Measurements from ENCODE around the gene HDAC10.

The HDAC10 gene, protein sequence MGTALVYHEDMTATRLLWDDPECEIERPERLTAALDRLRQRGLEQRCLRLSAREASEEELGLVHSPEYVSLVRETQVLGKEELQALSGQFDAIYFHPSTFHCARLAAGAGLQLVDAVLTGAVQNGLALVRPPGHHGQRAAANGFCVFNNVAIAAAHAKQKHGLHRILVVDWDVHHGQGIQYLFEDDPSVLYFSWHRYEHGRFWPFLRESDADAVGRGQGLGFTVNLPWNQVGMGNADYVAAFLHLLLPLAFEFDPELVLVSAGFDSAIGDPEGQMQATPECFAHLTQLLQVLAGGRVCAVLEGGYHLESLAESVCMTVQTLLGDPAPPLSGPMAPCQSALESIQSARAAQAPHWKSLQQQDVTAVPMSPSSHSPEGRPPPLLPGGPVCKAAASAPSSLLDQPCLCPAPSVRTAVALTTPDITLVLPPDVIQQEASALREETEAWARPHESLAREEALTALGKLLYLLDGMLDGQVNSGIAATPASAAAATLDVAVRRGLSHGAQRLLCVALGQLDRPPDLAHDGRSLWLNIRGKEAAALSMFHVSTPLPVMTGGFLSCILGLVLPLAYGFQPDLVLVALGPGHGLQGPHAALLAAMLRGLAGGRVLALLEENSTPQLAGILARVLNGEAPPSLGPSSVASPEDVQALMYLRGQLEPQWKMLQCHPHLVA

GRCh38 chr22:50250555-50251476 lies at the start of gene HDAC10:
TSS of gene HDAC10 (minus strand) at chr22:50251265. CDS start at chr22:50251032, 233 bp downstream.
- DNase-seq (ENCODE audit: low spot score) = peak; percentile 74

GRCh38 chr22:50300620-50301257 lies 49.7 kb upstream of the HDAC10 start:
- DNase-seq (ENCODE audit: low spot score) = no peak

GRCh38 chr22:50299785-50300619 lies 48.9 kb upstream of the HDAC10 start:
- DNase-seq (ENCODE audit: low spot score) = no peak

- no peak for DNase-seq (ENCODE audit: low spot score)
These were observed 48.1 kb upstream of the HDAC10 start for GRCh38 chr22:50298937-50299784.

GRCh38 chr22:50298266-50298637 lies 47.2 kb upstream of the HDAC10 start:
- no peak for DNase-seq (ENCODE audit: low spot score)

- DNase-seq (ENCODE audit: low spot score) = no peak
These were observed 46.6 kb upstream of the HDAC10 start for GRCh38 chr22:50297510-50298265.

DNA sequence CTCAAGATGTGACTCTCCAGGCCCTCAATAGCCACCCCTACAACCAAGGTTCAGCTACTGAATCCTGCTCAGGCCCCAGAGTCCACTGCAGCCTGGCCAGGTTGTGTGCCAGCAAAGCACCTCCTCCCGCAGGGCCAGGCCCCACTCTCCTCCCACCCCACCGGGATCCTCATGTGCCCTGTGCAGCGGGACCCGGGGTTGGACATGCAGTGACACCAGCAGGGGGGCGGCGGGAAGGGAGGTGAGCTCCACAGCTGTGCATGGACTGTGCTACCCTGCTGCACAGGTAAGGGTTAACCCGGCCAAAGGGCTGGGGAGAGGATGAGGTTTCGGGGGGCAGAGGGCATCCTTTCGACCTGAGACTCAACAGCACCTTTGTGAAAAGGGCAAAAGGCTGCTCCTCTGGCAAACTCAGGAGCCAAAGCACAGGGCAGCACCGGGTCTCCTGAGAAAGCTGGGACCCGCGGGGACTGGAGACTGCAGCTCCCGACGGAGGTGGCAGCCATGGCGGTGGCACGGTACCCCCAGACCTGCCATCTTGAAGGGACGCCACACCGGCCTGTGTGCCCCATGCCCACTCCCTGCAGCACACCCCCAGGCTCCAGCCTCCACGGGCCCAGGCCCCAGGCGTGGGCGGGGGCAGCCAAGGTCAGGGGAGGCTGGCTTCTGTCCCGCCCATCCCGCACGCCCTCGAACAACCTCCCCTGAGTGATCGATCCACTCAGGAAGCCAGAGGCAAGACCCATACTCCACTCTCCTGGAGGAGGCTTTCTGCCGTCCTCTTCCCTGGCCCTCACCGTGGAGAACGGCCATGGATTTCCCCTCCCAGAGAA lies 45.8 kb upstream of the HDAC10 start:
- DNase-seq (ENCODE audit: low spot score) = no peak

- DNase-seq (ENCODE audit: low spot score) = no peak
These were observed 43.2 kb upstream of the HDAC10 start for GRCh38 chr22:50294319-50294656.

DNA sequence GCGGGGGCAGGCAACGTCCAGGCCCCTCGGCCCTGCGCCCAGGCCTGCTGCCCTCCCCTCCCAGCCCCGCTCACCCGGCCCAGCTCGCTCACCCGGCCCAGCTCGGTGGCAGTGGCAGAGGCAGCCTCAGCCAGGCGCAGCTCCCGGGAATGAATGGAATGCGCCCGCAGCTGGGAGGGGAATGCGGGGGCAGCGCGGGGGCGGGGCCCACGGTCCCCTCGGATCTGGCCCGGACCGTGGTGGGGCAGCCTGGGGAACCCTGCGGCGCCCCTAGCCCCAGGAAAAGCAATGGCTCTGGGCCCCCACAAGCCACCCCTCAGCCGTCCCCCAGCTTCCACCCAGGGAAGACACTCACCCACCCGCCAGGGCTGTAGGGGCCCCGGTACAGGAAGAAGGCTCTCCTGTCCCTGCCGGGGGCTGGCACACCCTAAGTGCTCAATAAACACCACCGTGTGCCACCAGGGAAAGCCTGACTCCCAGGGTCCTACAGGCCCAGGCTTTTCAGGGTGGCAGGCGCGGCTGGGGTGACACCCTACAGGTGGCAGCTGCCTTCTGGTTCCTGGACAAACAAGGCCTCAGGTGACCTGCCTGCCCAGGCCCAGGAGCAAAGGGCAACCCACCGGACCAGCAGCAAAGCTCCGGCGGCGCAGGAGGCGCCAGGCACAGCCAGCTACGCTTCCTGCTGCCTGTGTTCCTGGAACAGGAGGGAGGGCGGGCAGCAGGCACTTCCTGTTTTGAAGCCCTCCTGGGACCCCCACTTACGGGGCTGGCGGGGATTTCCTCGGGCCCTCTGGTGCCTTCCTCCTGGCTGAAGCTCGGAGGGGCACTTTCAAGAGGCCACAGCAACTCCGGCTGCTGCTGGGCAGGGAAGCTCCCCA lies 42.6 kb upstream of the HDAC10 start:
- no peak for DNase-seq (ENCODE audit: low spot score)

- no peak for DNase-seq (ENCODE audit: low spot score)
These were observed 41.8 kb upstream of the HDAC10 start for GRCh38 chr22:50292643-50293440.

DNA sequence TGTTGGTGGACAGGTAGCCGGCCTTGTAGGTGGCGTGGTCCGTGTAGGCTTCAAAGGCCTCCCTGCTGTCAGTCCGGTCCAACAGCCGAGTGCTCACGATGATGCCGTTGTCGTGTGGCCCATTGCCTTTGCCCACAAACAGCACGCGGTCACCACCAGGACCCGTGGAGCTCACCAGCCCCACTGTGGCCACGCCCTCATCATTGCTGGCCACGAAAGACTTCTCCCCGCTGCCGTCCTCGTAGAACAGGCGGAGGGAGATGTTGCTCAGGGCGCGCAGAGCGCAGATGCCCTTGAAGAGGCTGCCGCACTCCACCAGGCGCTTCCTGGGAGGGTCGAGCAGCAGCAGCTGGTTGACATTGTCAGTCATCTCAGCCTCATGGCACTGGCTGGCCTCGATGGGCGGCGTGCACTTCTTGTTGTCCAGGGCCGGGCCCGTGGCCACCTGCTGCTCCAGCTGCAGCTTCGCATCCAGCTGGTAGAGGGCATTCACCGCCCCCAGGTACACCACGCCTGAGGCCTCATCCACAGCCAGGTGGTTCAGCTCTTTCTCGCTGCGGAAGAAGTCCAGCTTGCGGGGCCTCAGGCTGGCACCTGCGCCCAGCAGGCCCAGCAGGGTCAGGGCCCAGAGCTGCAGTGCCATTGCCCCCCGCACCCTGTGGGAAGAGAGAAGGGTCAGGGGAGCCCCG lies 39.0 kb upstream of the HDAC10 start:
- no peak for DNase-seq (ENCODE audit: low spot score)

DNA sequence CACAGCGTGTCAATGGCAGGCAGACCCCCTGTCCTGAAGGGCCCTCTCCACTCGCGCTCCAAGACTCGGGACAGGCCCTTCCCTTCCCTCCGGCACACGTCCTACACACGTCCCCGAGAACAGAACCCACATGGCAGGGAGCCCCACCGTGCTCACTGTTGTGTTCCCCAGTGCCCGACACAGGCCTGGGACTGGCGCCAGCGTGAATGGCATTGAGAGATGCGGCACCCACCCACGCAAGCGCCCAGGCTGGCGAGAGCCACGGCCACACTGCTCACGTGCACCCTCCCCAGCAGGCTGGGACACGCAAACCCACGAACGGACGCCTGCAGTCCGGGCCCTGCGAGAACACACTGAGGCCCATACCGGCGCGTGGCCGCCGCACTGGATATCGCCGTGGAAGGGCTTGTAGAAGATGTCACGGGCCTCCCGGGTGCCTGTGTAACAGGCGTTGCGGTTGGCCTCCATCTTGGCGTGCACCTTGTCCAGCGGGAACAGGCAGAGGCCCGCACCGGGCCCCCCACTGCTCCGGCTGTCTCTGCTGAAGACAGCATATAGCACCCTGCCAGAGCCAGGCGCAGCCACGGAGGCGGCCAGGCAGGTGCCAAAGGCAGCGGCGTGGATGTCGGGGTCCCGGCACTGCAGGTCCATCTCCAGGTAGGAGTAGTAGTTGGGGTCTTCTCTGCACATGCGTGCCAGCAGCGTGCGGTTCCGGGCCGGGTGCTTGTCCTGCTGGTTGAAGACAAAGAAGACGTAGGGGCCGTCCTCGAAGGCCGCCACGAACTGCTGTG lies 38.3 kb upstream of the HDAC10 start:
- no peak for DNase-seq (ENCODE audit: low spot score)

DNA sequence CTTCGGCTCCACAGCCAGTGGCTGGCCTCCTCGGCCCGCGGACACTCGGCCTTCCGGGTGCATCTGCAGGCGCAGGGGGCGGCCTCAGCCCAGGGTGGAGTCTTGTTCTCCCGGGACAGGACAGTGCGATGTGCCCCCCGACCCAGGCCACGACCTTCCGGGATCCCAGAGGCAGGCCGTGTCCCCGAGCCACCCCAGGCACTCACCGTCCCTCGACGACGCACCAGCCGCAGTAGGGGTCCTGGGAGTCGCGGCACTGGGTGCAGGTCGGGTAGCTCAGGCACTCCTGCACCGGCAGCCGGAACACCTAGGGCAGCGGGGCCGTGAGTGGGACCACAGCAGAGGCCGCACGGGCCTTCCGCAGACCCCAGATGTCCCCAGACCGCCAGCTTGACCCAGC lies 36.7 kb upstream of the HDAC10 start:
- no peak for DNase-seq (ENCODE audit: low spot score)

DNA sequence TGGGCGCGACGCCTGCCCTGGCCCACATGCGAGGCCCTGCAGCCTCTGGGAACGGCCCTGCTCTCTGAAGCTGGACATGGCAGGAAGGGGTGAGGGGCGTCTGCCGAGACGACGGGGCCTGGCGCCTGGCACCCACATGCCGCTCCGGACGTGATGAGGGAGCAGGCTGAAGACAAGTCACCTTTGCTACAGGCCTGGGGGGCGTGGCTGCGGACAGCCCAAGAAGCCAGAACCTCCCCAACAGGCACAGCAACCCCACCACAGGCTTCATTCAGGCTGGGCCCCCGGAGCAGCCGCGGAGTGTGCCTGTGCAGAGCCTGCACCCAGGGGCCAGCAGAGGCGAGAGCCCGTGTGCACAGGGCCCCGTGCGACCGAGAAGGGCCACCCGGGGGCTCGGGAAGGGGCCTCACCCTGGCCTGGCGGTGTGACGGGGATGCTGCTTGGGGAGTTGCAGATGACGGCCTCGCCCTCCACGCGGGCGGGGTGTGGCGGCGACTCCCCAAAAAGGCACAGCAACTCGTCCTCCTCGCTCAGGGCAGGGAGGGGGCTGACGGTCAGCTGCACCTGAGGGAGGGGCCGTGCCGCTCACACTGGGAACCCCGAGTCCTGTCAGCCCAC lies 35.7 kb upstream of the HDAC10 start:
- DNase-seq (ENCODE audit: low spot score) = no peak

GRCh38 chr22:50286275-50286674 lies 35.2 kb upstream of the HDAC10 start:
- DNase-seq (ENCODE audit: low spot score) = no peak

Data from CD4-positive, alpha-beta T cell treated with Interleukin-15 for 4 hours (primary cell).